DMS79 (cell line): ENCODE data around the gene ACVR1B.

Source experiments
- DNase-seq: peaks from one replicate; lab custom pipeline; 2025; lab: John Stamatoyannopoulos, UW

Gene ACVR1B

DNA sequence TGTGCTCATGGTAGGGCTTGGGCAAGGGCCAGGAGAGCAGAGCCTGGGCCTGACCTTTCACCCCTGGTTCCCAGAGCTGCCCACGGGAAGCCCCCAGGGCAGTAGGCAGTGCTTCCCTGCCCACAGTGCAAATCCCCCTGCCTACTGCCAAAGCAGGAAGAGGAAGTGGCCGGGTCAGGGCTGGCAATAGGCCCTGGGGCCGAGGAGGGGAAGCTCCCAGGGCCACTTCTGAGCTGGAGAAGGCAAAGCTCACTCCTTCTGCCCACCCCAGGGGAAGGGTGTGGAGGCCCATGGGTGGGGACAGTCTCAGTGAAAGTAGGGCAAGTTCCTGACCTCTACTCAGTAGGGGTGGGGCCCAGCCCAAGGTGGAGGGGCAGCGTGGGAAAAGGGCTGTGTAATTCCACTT, 94.3 kb downstream of the ACVR1B start:
- DNase-seq = no peak
